Activated CD4-positive, alpha-beta T cell treated with anti-CD3 and anti-CD28 coated beads, Interleukin-2, amount 50 U/mL, for 48 hours (primary cell): ENCODE data around the gene EXOSC9.

Experiments
- DNase-seq, 2 experiments: peaks; one replicate each; pipeline ENCODE4 v3.0.0-alpha.2; 2020

Gene EXOSC9

DNA sequence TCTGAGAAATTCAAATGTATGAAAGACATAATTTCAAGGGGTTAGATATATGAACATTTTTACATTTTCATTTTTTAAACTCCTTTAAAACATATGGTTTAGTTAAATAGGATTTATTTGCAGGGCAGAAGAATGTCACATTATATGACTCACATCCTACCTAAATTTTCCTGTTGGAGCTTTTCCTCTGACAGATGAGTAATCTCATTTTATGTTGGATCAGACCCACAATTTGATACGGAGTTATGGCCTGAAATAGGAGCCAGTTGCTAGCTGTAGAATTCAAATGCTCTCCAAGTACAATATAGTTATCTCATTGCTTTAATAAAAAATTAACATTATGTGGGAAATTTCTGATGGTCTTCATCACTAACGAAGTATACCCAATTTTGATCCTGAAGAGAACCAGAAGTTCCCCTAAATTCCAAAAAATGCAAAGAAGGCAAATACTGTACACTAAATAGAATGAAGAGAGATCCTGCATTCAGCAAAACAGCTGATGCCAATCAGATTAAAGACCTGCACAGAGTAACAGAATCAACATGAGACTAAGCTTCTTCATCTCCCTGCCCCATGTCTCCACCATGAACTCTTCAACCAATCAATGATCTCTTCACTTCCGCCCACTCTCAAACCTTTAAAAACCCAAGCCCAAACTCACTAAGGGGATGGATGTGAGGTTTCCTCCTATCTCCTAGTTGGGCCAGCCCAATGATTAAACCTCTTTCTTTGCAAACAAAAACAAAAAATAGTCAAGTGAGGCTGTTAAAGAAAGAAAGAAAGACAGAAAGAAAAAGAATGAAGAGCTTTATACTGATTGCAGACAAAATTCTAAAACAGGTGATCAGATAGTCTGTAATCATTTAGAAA is 10.9 kb upstream of the EXOSC9 start:
- no peak for DNase-seq

GRCh38 chr4:121790976-121791375 is 10.1 kb upstream of the EXOSC9 start:
- no peak for DNase-seq

DNA sequence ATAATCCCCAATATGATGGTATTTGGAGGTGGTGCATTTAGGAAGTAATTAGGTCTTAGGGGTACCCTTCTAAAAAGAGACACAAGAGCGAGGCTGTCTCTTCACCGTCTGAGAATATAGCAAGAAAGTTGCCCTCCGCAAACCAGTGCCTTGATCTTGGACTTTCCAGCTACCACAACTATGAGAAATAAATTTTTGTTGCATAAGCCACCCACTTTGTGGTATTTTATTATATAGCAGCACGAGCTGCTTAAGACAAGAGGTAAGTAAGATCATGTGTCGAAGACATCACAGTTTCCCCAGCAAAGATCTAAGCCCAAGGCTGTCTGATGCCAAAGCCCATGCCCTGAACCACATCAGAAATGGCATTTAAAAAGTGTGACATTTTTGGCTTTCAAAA is 9.6 kb upstream of the EXOSC9 start:
- no peak for DNase-seq

- no peak for DNase-seq
These were observed 8.2 kb upstream of the EXOSC9 start for GRCh38 chr4:121792966-121793365.

DNA sequence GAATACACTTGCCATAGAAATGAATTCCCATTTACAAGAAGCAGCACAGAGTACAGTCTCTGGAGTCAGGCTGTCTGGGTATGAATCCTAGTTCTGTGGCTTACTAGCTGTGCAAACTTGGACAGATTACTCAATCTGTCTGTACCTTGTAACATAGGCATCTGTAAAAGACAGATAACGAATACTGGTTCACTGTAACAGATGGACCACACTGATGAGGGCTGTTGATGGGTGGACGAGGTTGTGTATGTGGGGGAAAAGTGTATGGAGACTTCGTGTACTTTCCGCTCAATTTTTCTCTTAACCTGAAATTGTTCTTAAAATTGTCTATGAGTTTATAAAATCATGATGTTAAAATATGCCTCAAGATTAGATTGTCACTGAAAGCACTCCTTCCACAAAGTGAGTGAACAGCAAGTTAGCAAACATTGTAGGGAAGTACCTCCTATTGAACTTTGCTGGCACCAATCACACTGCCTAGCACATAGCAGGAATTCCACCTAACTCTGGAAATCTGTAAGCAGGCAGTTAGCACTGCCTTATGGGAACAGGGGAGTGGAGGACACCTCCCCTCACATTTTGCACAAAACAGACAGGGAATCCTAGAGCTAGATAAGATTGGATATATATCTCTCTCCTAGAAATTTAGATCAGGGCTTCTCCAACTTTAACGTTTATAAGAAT is 6.5 kb upstream of the EXOSC9 start:
- no peak for DNase-seq

DNA sequence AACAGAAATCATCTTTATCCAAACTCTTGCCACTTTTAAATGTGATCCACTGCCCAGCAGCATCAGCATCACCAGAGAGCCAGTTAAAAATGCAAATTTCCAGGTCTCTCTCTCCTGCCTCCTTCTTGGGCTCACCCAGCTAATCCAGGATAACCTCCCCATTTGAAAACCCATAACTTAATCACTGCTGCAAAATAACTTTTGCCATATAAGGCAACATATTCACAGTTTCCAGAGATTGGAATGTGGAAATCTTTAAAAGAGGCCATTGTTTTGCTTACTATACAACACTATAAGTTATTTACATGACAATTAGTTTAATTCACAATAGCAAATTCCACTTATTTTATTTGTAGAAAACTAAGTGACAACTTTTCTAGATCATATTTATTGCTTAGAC is 4.8 kb upstream of the EXOSC9 start:
- DNase-seq: no peak

DNA sequence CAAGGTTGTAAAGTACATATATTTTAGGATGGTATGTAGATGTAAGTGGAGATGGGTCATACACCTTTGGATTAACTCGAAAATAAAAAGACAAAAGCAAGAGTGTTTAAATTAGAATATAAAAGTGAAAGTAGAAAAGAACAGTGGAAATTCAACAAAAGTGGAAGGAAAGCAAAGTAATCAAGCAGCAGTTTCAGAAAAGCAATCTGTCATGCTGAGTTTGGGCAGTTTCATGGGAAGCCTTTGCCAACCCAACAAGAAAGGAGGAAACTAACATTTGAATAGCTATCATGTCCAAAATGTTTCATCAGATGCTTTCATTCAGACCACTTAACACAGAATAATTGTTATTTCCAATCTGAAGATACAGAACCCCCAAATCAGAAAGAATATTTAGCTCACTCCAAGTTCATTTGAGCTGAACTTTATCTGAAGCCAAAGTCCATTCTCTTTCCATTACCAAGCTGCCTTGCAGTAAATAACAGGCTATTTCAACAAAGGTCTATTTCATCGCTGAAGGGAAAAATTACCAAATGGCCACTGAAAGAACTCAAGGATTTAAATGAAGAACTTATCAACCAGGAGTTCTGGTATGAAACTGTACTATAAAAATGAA is 1.8 kb upstream of the EXOSC9 start:
- DNase-seq: no peak

DNA sequence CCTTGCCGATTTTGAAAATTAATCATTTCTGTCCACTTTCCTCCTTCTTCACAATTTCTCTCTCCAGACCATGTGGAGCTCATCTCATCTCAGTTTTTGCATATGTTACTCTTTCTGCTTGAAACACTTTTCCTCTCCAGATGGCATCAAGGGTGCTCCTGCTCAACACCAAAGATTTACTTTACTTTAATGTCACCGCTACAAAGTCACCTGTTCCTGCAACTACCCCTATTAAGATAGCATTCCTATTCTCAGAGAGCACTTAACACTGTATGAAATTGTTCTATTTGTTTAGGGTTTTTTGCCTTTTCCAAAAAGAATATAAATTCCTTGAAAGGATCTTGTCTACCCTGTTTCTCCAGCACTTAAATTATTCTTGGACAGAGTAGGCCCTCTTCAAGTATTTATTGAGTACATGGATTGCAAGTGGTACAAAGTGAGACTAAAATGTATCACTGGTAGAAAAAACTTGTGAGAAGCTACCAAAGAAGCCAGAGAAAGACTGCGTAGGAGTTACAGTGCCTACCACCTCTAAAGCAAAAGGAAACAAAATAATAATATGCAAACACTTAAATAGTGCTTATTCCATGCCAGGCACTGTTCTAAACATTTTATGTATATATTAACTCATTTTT is 1.1 kb upstream of the EXOSC9 start:
- DNase-seq: no peak

DNA sequence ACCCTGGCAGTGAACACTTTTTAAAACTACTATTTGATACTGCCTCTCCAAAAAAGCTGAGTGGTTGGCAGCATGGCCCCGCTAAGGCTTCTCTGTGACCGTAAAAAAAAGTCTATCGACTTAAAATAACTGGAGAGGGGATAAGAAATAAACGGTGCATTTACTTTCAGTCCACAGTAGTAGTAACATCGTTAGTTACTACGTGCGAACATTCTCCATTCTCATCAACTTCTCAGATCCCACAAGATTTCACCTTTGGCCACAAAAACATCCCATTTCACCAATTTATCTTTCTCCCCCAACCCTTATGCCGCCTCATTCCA is 524 bp upstream of the EXOSC9 start:
- no peak for DNase-seq

DNA sequence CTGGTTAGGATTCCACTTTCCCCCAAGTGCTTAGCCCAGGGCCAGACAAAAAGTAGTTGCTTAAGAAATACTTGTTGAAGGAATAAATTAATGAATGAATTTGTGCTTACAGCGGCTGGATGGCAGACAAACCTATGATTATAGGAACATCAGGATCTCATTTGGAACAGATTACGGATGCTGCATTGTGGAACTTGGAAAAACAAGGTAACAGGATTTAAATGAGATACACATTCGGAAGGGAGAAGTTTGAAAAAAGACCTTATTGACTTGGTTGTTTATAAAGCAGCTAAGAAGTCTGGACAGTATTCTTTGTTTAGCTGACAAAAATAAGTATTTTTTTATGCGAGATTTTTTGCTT is 572 bp downstream of the EXOSC9 start:
- no peak for DNase-seq

DNA sequence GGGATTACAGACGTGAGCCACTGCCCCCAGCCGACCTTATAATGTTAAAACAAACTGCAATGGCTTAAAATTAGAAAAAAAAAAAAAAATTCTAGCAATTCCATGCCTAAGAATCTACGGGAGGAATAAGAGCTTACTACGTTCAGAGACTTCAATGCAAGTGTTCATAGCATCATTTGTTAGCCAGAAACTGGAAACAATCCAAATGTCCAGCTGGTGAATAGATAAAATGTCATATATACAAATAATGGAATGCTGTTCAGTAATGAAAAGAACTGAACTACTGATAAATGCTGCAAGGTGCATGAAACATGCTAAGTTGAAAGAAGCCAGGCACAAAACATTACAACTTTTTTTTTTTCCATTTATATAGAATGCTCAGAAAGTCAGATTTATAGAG is 5.3 kb downstream of the EXOSC9 start:
- no peak for DNase-seq

DNA sequence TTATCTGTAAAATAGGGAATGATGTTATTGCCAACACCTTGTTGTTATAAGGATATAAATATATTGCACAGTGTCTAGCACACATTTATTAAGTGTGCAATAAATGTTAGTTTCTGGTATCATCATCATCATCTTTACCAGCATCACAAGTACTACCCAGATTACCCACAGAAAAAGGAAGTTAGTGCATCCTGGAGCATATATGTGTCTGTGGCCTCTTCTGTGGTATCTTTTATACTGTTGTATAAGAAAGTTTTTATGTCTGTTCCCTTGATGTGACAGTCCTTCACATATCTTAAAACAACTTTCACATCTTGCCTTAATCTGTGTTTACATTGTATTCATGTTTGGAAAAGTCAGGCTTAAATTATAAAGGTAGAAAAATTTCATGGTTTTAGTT is 10.0 kb downstream of the EXOSC9 start:
- DNase-seq: no peak

DNA sequence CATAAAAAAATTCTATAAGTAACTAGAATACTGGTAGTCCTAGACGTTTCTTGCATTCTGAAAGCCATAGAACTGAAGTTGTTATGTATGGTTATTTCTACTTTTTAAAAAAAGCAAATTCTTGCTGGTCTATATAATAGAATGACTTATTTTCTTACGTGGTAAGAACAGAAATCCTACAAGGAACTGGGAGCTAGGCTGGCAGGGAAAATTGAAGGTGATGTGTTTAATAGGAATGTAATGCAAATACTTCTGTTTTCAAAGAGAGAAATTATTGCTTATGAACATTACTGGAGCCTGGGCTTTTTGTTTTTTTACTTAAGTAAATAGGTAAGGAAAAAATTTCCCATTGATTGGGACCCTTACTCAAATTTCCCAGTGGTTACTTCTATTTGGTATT is 13.6 kb downstream of the EXOSC9 start:
- no peak for DNase-seq

DNA sequence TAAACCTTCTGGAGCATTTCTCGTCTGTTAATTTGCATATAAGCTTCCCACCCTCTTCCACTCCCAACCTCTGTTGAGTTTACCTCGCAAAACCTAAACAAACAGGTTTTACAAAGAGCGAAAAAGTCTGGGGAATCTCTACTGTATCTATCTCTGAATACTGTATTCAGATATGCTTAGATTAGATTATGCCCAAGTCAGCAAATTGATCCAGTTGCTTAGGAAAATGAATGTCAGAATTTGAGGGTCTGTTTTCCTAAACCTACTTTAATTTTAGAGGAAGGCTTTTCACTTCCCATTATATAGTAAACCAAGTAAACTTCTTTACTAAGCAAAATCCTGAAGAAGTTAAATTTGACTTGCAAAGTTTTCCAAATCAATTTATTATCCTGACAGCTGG is 15.9 kb downstream of the EXOSC9 start:
- no peak for DNase-seq

DNA sequence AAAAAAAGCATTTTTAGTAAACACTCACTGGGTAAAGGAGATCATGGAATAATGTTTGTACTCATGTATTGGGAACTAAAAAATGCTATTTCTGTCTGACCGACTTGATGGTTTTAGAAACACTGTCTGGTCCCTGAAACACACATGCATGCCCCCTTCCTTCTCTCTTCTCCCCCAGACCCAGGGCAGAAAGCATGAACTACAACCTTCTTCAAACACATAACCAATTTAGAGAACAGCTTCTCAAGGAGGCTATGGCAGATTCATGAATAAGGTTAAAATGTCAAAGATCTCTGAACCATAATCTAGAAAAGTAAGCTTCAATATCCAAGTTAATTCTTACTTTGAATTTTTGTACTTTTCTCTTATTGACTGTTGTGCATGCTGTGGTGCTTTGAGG is 16.6 kb downstream of the EXOSC9 start:
- DNase-seq: no peak

DNA sequence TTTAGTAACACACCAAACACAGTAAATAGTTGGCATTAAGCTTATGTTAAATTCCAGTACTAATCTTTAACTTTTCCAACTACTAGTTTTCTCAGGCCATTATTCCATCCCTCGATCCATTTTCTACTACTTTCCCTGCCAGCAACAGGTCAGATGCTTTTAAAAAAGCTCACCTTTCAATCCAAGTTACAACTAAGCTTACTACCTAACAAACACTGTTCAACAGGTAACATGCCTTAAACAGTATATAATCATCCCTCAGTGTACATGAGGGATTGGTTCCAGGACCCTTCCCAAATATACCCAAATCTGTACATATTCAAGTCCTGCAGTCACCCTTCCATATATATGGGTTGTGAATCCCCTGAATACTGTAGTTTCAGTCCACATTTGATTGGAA is 17.1 kb downstream of the EXOSC9 start:
- no peak for DNase-seq

DNA sequence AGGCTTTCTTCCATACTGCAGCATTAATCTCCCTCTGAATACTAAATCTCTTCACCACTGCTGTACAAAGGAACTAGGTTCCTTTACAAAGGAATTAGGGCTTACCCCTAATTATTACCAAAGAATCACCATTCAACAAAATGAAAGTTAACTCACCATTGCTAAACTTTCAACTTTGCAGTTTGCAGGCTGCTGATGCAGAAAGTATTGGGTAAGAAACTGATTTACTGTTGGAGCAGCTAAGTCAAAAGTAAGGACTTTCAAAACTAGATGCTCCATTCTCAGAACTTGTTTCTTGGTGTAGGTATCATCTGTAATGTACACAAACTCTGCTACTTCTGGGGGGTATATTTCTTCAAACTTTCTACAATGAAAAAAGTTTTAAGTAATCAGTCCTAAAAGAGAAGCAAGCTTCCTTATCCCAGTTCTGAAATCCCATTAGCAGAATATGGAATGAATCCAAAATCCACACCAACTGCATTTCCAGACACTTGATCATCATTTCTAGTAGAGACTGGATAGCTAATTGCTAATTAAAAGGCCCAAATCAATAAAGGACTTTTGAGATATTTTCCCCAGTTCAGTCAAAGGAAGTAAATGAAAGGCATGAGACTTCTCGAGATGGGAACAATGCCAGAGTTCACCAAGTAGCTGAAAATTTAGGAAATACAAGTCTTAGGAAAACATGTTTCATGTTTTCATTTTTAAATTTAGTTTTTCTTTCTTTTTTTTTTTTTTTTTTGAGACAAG is 18.3 kb downstream of the EXOSC9 start:
- DNase-seq: no peak

GRCh38 chr4:121822047-121822446 is 20.9 kb downstream of the EXOSC9 start:
- DNase-seq: no peak

DNA sequence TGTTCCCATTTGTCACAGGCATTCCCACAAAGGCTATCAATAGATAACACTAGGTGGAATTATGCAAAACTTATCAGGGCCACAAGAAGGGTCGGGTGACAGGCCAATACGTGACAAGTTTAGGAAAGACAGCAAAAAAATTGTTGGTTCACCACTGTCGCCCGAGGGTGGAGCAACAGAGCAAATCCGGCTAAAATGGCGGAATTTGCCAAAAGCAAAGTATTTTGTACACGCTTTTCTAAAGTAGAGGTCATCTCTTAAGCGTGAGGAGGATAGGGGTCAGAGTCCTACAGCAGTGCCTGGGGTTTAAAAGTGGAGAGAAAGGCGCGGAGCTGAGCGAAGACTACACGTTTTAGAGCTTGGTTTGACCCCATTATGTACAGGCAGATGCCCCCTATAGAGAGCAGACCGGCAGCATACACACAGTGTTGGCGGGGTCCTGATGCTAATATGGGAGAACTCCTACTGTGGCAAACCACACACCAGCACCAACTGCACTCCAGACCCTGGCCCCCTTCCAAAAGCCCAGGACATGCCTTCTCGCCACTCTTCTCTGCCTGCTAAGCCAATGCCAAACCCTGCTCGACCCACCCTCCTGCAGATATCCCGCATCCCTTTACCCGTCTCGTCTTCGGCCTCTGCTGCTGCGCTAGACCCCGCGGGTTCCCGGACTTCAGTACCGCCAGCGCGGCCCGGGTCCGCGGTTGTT is 21.8 kb downstream of the EXOSC9 start:
- peak; percentile 42 to 57 for DNase-seq

- peak; percentile 97 to 98 for DNase-seq
These were observed 22.5 kb downstream of the EXOSC9 start, which contains the start of gene CCNA2 for GRCh38 chr4:121823505-121824170. Gene CCNA2, minus strand, starts transcription at chr4:121823883. Its CDS starts 255 bp downstream, at chr4:121823628.

DNA sequence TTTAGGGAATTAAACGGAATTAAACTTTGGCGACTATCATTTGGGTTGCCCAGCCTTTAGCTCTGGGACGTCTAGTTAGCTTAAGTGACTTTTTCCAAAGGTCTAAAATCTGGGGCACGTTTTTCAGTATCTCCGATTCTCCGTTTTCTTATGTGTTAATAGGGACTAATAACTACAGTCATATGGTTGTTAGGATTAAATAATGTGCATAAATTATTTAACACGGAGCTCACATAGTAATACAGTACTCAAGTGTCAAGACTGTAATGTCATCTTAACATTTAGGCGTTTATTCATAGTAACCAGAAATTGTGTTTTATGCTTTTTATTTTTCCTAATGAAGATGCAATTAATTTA is 23.0 kb downstream of the EXOSC9 start:
- DNase-seq: no peak

GRCh38 chr4:121824950-121825349 is 23.8 kb downstream of the EXOSC9 start:
- DNase-seq: no peak
